Upper lobe of left lung (tissue), 6 donors: ENCODE results near the gene ANKRD60. TPM values are rescaled to one million over a fixed set of nuclear protein-coding genes. Genes with fewer than 3 reads are reported as not detected.

Source experiments
- ATAC-seq, 2 donors: fragments of 200-7000 bp; cut with Tn5 transposase; one replicate each; pipeline ENCODE4 v1.9.1; 2022; ENCODE audit warnings: mild to moderate bottlenecking in 2 of 2, moderate library complexity in 2 of 2; ENCODE audit not compliant: low FRiP score in 2 of 2
- DNase-seq, 2 donors: peaks; one replicate each; pipeline ENCODE4 v3.0.0-alpha.2; 2019 to 2020
- H3K27ac ChIP-seq, 4 donors: fragments of 200-600 bp; sonication (generic); one replicate each; pipeline ENCODE4 v1.5.1; 2016 to 2019
- H3K27me3 ChIP-seq, 4 donors: fragments of 200-600 bp; sonication (generic); one replicate each; pipeline ENCODE4 v1.5.1; 2017 to 2019
- H3K36me3 ChIP-seq, 4 donors: fragments of 200-600 bp; sonication (generic); one replicate each; pipeline ENCODE4 v1.5.1; 2016 to 2019
- H3K4me1 ChIP-seq, 4 donors: fragments of 200-600 bp; sonication (generic); one replicate each; pipeline ENCODE4 v1.5.1; 2018 to 2019
- H3K4me3 ChIP-seq, 4 donors: fragments of 200-600 bp; sonication (generic); one replicate each; pipeline ENCODE4 v1.5.1; 2017 to 2019; ENCODE audit warnings: mild to moderate bottlenecking in 2 of 4, moderate library complexity in 1 of 4
- H3K9me3 ChIP-seq, 4 donors: fragments of 200-600 bp; sonication (generic); one replicate each; pipeline ENCODE4 v1.5.1; 2018 to 2019
- EP300 ChIP-seq, 4 donors: sonication (generic); formaldehyde crosslinking; IDR thresholded peaks; one replicate each; pipeline ENCODE4 v1.5.1; 2017; ENCODE audit warnings: antibody characterized with exemption in 4 of 4, control low read depth in 2 of 4
- POLR2A ChIP-seq, 4 donors: fragments of 450-650 bp; IDR thresholded peaks; one replicate each; pipeline ENCODE4 v1.5.1; 2016 to 2017; ENCODE audit warnings: antibody characterized with exemption in 4 of 4, mild to moderate bottlenecking in 2 of 4
- POLR2AphosphoS5 ChIP-seq, 2 donors: sonication (generic); formaldehyde crosslinking; IDR thresholded peaks; one replicate each; pipeline ENCODE4 v1.5.1; 2017; ENCODE audit warnings: antibody characterized with exemption in 2 of 2
- WGBS, 2 donors: methylation state at CpG; one replicate each; pipeline ENCODE4 v1.1.5; 2017 to 2018; 5-methylcytosine and 5-hydroxymethylcytosine counted together
- total RNA-seq, 6 donors: library from RNA; depleted of rRNA in 4 of 6; stranded (reverse); fragments of >200 nt in 4 of 6; gene quantifications; one replicate each; pipeline versions ENCODE4 v1.1.0 to v1.2.1, GENCODE V29; 2016 to 2021
- TF ChIP-seq, protein P1 (sequence below), 6 experiments: fragments of 450-650 bp in 4 of 6; fragments of 200-600 bp in 2 of 6; sonication (generic) in 2 of 6; IDR thresholded peaks; one replicate each; pipeline ENCODE4 v1.5.1; 2016 to 2019; ENCODE audit warnings: antibody characterized with exemption in 6 of 6
- donor health status: DM: no; HTN: no; CAD: no; lungs with moderate emphysema.
- donor health status: DM: no; HTN: yes; CAD: no; lungs with severe emphysema.

ANKRD60 gene
- total RNA-seq, 6 donors from 2014 or later, result not detected

DNA sequence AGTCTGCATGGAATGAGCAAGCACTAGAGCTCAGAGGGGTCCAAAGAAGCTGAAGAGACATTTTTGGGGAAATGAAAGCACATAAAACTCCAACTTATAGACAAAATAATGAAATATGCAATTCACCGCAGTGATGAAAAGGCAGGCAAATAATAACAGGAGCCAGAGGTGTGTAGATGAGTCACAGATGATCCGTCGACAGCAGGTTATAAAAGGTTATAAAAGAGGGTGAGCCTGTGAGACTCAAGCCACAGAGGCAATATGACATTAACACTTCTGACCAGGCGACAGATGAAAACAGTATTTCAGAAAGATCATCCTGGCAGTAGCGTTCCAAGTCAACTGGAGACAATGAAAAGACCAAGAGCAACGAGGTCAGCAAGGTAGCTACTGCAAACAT lies 35.8 kb upstream of the ANKRD60 start:
- peaks cover 0 to 11% (median 7%) of the 10 kb centered on the region in 4 donors for H3K4me1 ChIP-seq
- H3K27me3 ChIP-seq, result no peaks in the 10 kb centered on the region
- no peak overlapping the region for H3K4me3 ChIP-seq
- H3K36me3 ChIP-seq, result peaks cover 0 to 54% (median 10%) of the 10 kb centered on the region in 4 donors
- WGBS, 2 donors, result 89% methylated on average over 6 of the region's 6 CpGs
- no peak overlapping the region for H3K27ac ChIP-seq
- DNase-seq, result no peak
- no peaks in the 10 kb centered on the region for H3K9me3 ChIP-seq
- ATAC-seq, result no peak
- TF ChIP-seq POLR2A (IDR thresholded peaks at IDR 0.05) (no peak), POLR2AphosphoS5 (IDR thresholded peaks at IDR 0.05) (no peak), EP300 (IDR thresholded peaks at IDR 0.05) (no peak)
- TF ChIP-seq, protein P1, sequence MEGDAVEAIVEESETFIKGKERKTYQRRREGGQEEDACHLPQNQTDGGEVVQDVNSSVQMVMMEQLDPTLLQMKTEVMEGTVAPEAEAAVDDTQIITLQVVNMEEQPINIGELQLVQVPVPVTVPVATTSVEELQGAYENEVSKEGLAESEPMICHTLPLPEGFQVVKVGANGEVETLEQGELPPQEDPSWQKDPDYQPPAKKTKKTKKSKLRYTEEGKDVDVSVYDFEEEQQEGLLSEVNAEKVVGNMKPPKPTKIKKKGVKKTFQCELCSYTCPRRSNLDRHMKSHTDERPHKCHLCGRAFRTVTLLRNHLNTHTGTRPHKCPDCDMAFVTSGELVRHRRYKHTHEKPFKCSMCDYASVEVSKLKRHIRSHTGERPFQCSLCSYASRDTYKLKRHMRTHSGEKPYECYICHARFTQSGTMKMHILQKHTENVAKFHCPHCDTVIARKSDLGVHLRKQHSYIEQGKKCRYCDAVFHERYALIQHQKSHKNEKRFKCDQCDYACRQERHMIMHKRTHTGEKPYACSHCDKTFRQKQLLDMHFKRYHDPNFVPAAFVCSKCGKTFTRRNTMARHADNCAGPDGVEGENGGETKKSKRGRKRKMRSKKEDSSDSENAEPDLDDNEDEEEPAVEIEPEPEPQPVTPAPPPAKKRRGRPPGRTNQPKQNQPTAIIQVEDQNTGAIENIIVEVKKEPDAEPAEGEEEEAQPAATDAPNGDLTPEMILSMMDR (IDR thresholded peaks at IDR 0.05), result no peak

DNA sequence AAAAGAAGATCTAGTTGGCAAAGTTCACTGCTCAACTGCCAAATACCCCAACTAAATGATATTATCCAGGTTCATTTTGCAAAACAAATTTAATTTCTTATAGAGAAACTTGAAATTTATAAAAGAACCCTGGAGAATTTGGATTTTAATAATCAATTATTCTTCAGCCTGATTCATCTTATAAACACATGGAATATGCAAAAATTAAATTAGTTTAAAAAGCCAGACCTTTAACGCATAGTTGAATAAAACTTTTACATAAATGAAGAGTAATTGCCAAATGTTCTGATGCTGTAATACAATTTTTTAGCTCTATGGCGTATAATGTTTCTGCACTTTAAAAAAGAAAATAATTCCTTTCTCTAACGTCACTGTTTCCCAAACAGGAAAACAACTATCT lies 33.2 kb upstream of the ANKRD60 start:
- Histone ChIP-seq H3K27ac (no peak overlapping the region), H3K4me3 (no peak overlapping the region), H3K9me3 (no peaks in the 10 kb centered on the region), H3K27me3 (no peaks in the 10 kb centered on the region), H3K4me1 (no peaks in the 10 kb centered on the region), H3K36me3 (peaks cover 0 to 38% (median 7%) of the 10 kb centered on the region in 4 donors)
- ATAC-seq (no peak), DNase-seq (no peak)
- TF ChIP-seq EP300 (IDR thresholded peaks at IDR 0.05) (no peak), POLR2AphosphoS5 (IDR thresholded peaks at IDR 0.05) (no peak), POLR2A (IDR thresholded peaks at IDR 0.05) (no peak)
- TF ChIP-seq, protein P1 (IDR thresholded peaks at IDR 0.05), result no peak
- 91 to 93% methylated on average over 3 of the region's 3 CpGs for WGBS, 2 donors

DNA sequence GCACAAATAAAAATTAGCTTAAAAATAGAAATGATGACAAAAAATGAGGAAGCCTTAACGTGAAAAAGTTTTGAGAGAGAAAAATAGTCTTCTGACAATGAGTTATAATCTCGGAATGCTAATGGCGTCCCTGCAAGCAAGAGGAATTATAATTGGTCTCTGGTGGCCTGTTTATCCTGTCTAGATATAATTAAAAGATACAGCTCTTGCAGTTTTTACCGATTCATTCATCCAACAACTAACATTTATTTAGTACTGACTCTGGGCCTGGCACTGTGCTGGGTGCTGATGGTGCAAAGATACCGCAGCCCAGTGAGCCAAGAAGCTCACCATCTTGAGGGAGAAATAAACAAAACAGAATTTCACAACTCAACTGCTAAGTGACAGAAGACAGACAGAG lies 31.6 kb upstream of the ANKRD60 start:
- no peak overlapping the region for H3K27ac ChIP-seq
- H3K9me3 ChIP-seq, result no peaks in the 10 kb centered on the region
- DNase-seq, result no peak
- no peaks in the 10 kb centered on the region for H3K27me3 ChIP-seq
- no peaks in the 10 kb centered on the region for H3K4me1 ChIP-seq
- peaks cover 0 to 22% (median 7%) of the 10 kb centered on the region in 4 donors for H3K36me3 ChIP-seq
- H3K4me3 ChIP-seq, result no peak overlapping the region
- ATAC-seq, result no peak
- WGBS, 2 donors, result 83 to 84% methylated on average over 5 of the region's 5 CpGs
- TF ChIP-seq POLR2AphosphoS5 (IDR thresholded peaks at IDR 0.05), result no peak
- TF ChIP-seq, protein P1 (IDR thresholded peaks at IDR 0.05), result no peak

DNA sequence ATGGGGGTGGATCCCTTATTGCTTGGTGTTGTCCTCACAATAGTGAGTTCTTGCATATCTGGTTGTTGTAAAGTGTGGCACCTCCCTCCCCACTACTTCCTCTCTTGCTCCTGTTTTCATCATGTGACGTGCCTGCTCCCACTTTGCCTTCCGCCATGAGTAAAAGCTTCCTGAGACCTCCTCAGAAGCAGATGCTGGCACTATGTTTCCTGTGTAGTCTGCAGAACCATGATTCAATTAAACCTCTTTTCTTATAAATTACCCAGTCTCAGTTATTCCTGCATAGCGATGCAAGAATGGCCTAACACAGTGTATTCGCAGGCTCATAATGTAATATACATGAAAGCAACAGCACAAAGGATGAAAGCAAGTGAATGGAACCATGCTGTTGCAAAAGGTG lies 28.4 kb upstream of the ANKRD60 start:
- H3K9me3 ChIP-seq, result no peaks in the 10 kb centered on the region
- no peak overlapping the region for H3K4me3 ChIP-seq
- no peaks in the 10 kb centered on the region for H3K36me3 ChIP-seq
- TF ChIP-seq, protein P1 (IDR thresholded peaks at IDR 0.05), result no peak
- no peak for TF ChIP-seq EP300 (IDR thresholded peaks at IDR 0.05)
- no peak for TF ChIP-seq POLR2AphosphoS5 (IDR thresholded peaks at IDR 0.05)
- no peak for TF ChIP-seq POLR2A (IDR thresholded peaks at IDR 0.05)
- no peaks in the 10 kb centered on the region for H3K4me1 ChIP-seq
- 79 to 93% methylated on average over 4 of the region's 4 CpGs for whole genome bisulfite sequencing, 2 donors
- H3K27ac ChIP-seq, result no peak overlapping the region
- H3K27me3 ChIP-seq, result no peaks in the 10 kb centered on the region
- ATAC-seq (peak in 1 of 2 donors; percentile 41), DNase-seq (peak in 1 of 2 donors; percentile 31)

- 92 to 95% methylated on average over 2 of the region's 2 CpGs for WGBS, 2 donors
These were observed 27.9 kb upstream of the ANKRD60 start for GRCh38 chr20:58256307-58256706.

More at GRCh38 chr20:58256307-58256706, 27.9 kb upstream of the ANKRD60 start:
- H3K4me3 ChIP-seq, result no peak overlapping the region
- no peak for TF ChIP-seq EP300 (IDR thresholded peaks at IDR 0.05)
- TF ChIP-seq, protein P1 (IDR thresholded peaks at IDR 0.05), result no peak
- no peak for TF ChIP-seq POLR2AphosphoS5 (IDR thresholded peaks at IDR 0.05)
- no peak for TF ChIP-seq POLR2A (IDR thresholded peaks at IDR 0.05)
- H3K27ac ChIP-seq, result no peak overlapping the region
- no peak for ATAC-seq
- H3K27me3 ChIP-seq, result no peaks in the 10 kb centered on the region
- peaks cover 0 to 3% (median under 1%) of the 10 kb centered on the region in 4 donors for H3K36me3 ChIP-seq
- no peaks in the 10 kb centered on the region for H3K4me1 ChIP-seq
- H3K9me3 ChIP-seq, result no peaks in the 10 kb centered on the region
- DNase-seq, result no peak
